Right lung (tissue), 5 donors: Measurements from ENCODE around the gene ABHD17A. TPM values are rescaled to one million over a fixed set of nuclear protein-coding genes. Genes with fewer than 3 reads are reported as not detected.

ENCODE experiments used
- DNase-seq, 2 donors: peaks; one replicate each; pipeline ENCODE4 v3.0.0-alpha.2; 2013
- polyA plus RNA-seq, 5 donors: library from polyadenylated mRNA; unstranded; fragments of 120-200 nt; gene quantifications; one replicate each; pipeline versions ENCODE4 v1.2.1 to v1.2.3, GENCODE V29; 2013; ENCODE audit warnings: inconsistent platforms in 1 of 5, low replicate concordance in 1 of 5; ENCODE audit not compliant: insufficient read length in 5 of 5, insufficient read depth in 1 of 5

Gene ABHD17A
- polyA plus RNA-seq, 5 donors = 34.9 to 90.0 (median 45.8) TPM

DNA sequence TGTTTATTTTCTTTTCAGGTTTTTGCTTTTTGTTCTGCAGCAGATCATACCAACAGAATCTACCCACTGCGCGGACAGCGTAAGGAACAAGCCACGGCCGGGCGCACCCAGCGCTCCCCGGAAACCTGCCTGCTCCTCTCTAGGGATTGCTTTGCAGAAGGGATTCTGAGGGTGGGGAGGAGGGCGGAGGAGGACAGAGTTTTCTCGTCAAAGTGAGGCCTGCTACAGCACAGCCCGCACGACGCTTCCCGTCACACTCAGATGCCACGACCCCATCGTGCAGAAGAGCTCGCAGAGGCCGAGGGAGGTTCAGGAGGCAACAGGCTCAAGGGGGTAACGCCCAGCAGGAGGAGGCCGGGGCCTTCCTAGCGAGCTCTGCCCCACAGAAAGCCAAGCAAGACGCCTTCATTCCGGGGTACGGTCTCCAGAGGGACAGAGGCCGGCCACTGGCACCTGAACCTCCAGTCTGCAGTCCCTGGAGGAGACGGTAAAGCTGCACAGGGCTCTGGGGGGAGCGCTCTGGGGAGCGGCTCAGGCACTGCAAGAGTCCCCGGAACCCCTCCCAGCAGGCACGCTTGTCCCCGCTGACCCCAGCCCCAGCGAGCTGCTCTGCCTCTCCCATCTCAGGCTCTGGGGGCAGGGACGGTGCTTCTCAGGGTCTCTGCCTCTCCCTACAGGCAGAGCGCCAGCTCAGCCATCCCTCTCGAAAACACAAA, 43.9 kb downstream of the ABHD17A start:
- DNase-seq = no peak

DNA sequence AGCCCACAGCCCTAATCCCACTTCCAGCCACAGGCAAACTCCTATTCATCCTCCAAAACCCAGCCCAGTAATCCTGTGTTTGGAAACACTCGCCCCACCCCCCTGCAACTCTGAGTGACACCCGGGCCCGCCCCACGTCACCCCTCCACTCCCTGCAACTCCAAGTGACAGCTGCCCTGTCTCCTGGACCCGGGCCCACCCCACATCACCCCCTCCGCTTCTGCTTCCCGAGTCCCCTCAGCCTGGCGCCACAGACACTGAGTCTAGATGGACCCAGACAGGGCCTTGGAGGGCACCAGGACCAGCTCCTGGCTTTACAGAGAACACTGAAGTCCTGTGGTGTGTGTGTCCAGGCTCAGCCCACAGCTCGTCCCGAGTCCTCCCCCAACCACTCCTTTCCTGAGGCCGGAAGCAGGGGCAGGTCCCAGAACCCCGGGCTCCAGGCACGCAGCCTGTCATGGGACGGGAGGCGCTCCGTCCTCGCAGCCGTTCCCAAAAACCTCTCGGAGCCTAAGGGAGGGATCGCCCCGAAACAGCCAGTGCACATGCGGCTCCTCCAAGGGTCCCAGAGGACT, 44.7 kb downstream of the ABHD17A start:
- no peak for DNase-seq

DNA sequence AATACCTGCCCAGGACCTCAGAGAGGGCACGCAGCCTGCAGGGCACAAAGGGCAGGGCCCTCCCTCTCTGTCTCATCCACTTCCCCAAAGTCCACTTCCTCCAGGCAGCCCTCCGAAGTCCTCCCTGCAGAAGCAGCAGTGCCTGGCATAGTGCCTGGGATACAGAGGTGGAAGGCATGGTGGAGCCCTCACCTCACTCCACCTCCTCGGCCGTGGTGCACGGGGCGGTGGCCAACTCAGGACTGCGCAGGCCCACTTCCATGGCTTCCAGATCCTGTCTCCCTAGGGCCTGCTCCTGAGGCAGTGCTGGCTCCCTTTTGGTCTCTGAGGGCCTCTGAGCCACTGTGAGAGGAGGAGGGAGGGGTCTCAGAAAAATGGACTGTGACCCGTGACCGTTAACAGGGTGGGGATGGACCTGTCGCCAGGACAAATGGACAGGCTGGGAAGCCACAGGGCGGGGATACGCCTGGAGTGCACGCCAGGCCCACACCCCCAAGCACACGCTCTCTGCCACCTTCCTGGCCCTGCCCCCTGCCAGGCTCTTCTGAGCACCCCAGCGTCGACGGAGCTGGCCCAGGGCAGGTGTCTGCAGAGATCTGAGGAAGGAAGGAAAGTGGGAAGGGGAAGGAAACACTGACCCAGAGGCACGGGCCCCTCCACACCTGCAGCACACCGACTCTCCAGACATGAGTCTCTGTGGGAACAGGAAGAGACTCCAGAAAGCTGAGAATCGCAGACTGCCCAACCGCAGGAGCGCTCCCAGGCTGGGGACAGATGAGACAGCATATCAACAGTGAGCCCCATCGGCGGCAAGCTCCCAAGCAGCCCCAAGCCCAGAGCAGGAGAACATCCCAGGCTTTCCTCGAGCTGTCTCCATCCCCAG, 45.4 kb downstream of the ABHD17A start:
- no peak for DNase-seq

DNA sequence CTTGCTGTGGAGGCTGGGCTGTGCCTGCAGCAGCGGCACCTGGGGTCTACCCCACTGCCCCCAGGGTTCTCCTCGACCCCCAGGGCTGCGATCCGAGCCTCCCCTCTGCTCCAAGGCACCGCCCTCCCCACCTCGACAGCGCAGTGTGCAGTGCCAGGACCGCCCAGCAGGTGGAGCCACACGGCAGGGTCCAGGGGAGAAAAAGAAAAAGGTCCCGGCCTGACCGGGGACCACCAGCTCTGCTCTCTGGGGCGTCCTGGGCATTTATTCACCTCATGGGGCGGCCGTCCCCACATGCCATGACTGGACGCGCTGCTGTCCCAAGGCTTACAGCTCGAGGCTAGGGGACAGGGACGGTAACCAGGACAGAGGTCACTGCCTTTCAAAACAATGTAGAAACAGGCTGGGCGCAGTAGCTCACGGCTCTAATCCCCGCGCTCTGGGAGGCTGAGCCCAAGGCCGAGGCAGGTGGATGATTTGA, 47.6 kb downstream of the ABHD17A start:
- DNase-seq = no peak

DNA sequence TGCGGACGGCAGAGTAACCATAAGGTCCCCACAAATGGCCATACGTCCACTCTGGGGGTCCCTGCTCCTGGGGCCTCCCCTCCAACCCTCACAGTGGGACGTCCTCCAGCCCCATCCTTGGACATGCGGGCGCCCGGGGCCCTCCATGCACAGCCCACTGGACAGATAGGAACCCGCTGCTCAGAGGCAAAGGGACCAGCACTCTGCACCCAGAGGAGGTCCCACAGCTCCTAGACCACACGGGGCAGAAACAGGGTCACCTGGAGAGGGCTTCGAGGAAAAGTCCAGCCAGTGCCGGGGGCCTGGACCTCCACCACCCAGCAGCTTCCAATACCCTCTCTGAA, 48.1 kb downstream of the ABHD17A start:
- no peak for DNase-seq

DNA sequence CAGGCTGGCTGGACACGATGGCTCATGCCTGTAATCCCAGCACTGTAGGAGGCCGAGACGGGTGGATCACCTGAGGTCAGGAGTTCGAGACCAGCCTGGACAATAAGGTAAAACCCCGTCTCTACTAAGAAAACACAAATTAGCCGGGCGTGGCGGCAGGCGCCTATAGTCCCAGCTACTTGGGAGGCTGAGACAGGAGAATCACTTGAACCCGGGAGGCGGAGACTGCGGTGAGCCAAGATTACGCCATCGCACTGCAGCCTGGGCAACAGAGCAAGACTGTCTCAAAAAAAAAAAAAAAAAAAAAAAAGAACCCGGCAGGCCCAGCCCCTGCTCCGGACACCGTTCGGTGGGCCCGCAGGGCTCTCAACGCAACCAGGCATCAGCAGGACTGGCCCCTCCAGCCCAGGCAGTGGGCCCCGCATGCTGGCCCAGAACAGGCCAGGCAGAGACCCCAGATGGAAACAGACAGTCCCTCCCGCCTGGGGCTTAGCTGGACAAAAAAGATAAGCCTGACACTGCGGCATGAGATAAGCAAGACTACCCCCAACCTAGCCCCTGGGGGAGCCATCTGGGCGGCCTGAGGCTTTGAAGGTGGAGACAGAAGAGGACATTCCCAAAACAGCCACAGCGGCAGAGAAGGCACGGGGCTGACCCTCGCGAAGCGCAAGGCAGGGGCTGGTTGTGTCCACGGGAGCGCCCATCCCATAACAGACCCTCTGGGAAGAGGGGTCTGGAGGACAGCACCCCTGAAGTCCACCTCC, 48.7 kb downstream of the ABHD17A start:
- no peak for DNase-seq

DNA sequence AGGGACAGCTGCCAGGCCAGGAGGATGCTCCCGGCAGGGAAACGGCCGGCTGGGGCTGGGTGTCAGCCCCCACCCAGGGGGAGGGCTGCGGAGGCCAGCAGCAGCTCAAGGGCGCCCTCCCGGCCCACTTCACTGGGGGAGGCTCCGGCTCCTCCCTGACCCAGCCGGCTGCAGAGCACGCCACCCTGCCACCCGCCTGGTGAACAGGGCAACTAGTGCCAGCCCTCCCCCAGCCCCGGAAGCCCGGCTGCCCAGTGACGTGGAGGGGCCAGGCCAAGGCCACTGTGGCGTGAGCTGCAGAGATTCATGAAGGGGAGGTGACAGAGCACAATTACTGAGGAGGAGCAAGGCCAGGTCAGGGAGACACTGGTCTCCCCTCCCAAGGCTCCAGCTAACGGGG, 51.8 kb downstream of the ABHD17A start:
- DNase-seq = no peak

DNA sequence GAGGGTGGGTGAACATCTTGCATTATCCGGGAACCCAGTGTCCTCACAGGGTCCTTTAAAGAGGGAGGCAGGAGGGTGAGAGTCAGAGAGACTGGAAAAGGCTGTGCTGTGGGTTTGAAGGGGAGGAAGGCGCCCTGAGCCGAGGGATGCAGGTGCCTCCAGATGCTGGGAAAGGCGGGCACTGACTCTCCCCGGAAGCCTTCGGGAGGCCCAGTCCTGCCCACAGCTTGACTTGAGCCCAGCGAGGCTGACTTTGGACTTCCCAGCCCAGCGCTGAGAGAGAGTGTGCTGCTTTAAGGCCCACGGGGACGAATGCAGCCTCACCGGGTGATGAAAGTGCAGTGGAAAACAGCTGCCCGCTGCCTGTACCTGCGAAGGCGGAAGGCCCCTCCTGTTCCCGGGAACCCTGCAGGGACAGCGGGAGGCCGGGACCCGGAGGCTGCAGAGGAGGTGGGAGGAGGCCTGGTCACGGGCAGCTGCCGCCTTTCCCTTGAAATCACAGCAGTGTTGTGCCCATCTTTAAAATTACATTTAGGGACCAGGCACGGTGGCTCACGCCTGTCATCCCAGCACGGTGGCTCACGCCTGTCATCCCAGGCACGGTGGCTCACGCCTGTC, 53.1 kb downstream of the ABHD17A start:
- no peak for DNase-seq

DNA sequence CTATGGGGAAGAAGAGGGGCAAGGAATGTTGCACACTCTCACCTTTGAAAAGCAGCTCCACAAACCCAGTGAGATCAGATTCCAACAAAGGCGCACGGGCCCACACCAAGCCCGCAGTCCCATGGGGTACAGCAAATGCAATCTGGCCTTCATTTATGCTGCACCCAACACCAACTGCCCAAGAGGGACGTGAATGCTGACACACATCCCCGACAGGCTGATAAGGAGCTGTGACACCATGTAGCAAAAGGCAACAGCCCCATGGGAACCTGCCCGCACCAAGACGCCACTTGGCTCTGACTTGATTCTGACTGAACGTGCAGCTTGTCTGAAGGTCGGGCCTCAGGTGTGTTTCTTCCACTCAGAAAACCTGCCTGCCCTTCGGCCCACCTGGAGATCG, 54.3 kb downstream of the ABHD17A start:
- DNase-seq = no peak

DNA sequence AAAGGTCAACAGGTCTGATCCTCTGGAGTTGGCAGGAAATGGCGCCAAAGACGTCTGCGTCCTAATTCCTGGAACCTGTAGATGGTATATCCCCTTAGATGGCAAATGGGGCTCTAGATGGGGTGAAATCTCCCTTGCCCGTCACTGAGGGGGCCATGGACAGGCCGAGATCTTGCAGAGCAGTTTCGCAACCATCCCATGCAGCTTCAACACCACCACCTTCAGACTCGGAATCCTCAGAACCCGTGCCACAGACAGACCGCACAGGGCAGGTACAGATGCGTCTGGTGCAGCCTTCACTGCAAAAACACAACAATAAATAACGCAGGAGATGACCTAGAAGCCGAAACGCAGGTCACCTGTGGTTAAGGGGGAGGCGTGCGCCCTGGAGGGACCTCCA, 54.7 kb downstream of the ABHD17A start:
- DNase-seq = no peak

DNA sequence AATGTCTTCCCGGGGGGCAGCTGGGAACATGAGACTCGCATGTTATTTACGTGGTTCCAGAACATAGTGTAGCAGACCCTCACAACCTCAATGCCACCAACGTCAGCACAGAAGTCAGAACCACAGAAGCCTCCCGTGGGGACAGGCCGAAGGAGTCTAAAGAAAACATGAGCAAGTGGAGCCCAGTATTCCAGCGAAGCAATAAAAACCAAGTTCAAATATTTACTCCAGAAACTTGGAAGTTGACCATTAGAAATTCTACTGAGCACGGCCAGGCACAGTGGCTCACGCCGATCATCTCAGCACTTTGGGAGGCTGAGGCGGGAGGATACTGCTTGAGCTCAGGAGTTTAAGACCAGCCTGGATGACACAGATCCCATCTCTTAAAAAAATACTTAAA, 55.3 kb downstream of the ABHD17A start:
- no peak for DNase-seq

DNA sequence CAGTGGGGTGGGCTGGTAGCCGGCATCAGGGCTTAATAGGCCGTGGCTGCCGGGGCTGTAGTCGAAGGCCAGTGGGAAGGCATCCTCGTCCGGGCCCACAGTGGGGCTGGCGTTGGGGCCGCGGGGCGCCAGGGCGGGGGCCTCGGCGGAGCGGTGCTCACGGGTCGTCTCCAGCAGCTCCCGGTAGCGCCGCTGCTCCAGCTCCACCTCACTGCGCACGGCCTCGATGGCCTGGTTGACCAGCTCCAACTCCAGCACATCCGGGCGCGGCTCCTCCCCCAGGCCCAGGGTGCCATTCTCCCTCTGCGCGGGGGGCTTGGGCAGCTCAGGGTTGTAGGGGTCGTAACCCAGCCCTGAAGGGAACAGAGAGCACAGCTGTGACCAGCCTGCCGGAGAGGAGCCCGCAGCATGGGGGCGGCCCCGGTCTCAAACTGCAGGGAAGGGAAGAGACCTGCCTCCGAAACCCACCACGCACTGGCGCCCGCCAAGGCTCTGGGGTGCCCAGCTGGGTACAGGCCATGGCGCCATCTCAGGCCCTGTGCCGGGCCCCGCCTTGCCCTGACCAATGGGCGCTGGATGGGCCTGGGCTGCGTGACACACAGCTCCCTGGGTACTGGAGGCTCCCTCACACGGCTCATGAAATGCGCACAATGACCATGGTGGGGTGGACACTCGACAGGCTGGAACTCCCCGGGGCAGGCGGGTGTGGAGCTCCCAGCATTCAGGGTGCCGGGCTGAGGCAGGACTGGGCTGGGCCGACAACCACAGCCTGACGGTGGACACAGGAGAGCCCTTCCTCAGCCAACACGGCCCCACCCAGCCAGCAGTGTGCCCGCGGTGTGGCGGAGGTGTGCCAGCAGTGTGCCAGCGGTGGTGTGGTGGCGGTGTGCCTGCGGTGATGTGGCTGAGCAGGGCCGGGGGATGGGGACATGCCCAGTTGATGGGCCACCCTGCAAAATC, 56.7 kb downstream of the ABHD17A start:
- no peak for DNase-seq

DNA sequence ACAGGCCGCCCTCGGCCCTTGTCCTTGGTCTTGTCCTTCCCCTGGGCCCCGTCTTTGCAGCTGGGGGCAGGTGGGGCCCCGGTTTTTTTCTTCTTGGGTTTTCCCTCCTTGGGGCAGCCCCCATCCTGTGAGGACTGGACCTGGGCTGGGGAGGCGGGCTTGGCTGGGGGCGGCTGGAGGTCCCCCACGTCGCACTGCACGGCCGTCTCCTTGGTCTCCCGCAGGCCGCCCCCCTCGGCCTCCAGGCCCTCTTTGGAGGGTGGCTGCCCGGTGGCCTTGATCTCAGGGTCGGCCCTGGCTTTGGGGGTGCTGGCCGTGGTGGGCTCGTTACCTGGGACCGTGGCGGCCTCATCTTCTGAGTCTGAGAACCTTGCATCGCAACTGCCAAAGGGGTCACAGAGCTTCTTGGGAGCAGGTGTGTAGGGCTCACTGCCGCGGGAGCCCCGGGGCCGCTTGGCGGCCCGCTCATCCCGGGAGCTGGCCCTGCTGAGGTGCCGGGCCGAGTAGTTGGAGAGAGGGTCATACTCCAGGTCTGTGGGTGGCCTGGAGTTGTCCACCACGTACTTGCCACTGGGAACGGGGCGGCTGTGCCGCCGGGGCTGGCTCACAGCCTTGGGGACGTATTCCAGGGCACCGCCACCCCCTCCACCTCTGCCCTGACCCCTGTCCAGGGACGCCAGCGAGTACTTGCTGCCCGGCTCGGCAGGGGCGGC, 57.6 kb downstream of the ABHD17A start:
- DNase-seq = no peak

Other genes with a start within 250 kb of the ABHD17A start
- 100 to 1,000 TPM; 101 to 158 (median 127) TPM for gene TCF3, start 232.9 kb downstream of the ABHD17A start, polyA plus RNA-seq
- gene ONECUT3, start 132.0 kb downstream of the ABHD17A start, polyA plus RNA-seq = under 1 TPM; 0.04 to 0.09 (median 0.06) TPM
- gene ATP8B3, start 73.2 kb downstream of the ABHD17A start, polyA plus RNA-seq = 1 to 10 TPM in 2 of 5 donors, under 1 TPM in 3; 0.63 to 1.6 (median 0.99) TPM
- gene REXO1, start 37.0 kb downstream of the ABHD17A start, polyA plus RNA-seq = 10 to 100 TPM; 14.3 to 29.4 (median 21.7) TPM
- 10 to 100 TPM in 1 of 5 donors, 1 to 10 TPM in 4; 3.3 to 12.8 (median 6.0) TPM for gene KLF16, start 21.9 kb downstream of the ABHD17A start, polyA plus RNA-seq
- gene ADAT3, start 19.9 kb upstream of the ABHD17A start, polyA plus RNA-seq = 1 to 10 TPM in 4 of 5 donors, under 1 TPM in 1; 0.98 to 4.5 (median 1.9) TPM
- 10 to 100 TPM; 41.9 to 92.4 (median 63.9) TPM for gene SCAMP4, start 19.9 kb upstream of the ABHD17A start, polyA plus RNA-seq
- gene CSNK1G2, start 55.7 kb upstream of the ABHD17A start, polyA plus RNA-seq = 10 to 100 TPM; 32.0 to 70.0 (median 40.7) TPM
- 100 to 1,000 TPM in 2 of 5 donors, 10 to 100 TPM in 3; 70.5 to 131 (median 97.0) TPM for gene BTBD2, start 130.2 kb upstream of the ABHD17A start, polyA plus RNA-seq
- gene MKNK2, start 165.7 kb upstream of the ABHD17A start, polyA plus RNA-seq = 100 to 1,000 TPM in 1 of 5 donors, 10 to 100 TPM in 4; 51.7 to 124 (median 77.8) TPM
- gene MOB3A, start 210.8 kb upstream of the ABHD17A start, polyA plus RNA-seq = 10 to 100 TPM; 17.5 to 31.4 (median 24.1) TPM
- 1 to 10 TPM; 5.5 to 7.2 (median 6.2) TPM for gene IZUMO4, start 211.4 kb upstream of the ABHD17A start, polyA plus RNA-seq